WI38 (cell line): ENCODE results near the gene CDKN1A.
"Not testable (repeated sequence)": the region's sequence is repeated elsewhere in the genome, so short reads cannot be mapped to it uniquely, and the experiment has no call there.

Experiments
- H3K4me3 ChIP-seq: 2 replicates; pipeline ENCODE4 v1.5.1; 2011; ENCODE audit warnings: low read depth, mild to moderate bottlenecking, control low read depth, low read length
- TF ChIP-seq, protein P1 (sequence below): IDR thresholded peaks from 2 replicates; pipeline ENCODE4 v1.5.1; 2012; ENCODE audit warnings: low read depth, mild to moderate bottlenecking, control low read depth, low read length

CDKN1A gene

DNA sequence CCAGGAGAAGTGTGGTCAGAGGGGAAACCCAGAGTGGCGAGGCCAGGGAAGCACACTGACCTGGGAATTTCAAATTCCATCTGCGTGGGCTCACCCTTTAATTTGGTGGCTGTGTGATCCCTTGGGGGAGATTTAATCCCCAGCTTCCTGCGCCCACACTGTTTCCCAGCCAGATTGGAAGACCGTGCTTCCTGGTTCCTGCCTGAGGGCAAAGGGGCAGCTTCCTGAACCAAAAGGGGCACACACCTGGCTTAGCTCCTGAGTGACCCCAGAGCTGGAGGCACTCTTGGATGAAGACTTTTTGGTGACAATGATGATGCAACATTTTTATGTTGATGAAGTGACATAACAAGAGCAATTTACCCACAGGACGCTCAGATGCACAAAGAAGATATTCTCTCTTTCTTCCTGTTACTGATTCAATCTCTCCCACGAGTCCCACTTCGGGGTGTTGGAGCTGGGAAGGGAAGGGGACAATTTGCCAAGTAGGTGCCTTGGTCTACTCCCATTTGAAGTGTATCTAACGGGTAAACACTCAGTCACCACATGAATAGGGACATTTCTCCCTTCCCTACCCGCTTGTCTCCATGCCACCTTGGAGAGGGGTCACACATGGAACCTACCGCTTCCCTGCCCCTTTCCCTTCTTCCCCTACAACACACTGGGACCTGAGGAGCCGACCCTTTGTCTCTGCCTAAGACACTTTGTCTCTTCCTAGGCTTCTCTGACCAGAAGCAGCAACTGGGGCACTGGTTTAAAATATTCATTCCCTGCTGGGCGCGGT, 28.6 kb upstream of the CDKN1A start:
- H3K4me3 ChIP-seq, result no peak overlapping the region
- TF ChIP-seq, protein P1, sequence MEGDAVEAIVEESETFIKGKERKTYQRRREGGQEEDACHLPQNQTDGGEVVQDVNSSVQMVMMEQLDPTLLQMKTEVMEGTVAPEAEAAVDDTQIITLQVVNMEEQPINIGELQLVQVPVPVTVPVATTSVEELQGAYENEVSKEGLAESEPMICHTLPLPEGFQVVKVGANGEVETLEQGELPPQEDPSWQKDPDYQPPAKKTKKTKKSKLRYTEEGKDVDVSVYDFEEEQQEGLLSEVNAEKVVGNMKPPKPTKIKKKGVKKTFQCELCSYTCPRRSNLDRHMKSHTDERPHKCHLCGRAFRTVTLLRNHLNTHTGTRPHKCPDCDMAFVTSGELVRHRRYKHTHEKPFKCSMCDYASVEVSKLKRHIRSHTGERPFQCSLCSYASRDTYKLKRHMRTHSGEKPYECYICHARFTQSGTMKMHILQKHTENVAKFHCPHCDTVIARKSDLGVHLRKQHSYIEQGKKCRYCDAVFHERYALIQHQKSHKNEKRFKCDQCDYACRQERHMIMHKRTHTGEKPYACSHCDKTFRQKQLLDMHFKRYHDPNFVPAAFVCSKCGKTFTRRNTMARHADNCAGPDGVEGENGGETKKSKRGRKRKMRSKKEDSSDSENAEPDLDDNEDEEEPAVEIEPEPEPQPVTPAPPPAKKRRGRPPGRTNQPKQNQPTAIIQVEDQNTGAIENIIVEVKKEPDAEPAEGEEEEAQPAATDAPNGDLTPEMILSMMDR, result no peak

DNA sequence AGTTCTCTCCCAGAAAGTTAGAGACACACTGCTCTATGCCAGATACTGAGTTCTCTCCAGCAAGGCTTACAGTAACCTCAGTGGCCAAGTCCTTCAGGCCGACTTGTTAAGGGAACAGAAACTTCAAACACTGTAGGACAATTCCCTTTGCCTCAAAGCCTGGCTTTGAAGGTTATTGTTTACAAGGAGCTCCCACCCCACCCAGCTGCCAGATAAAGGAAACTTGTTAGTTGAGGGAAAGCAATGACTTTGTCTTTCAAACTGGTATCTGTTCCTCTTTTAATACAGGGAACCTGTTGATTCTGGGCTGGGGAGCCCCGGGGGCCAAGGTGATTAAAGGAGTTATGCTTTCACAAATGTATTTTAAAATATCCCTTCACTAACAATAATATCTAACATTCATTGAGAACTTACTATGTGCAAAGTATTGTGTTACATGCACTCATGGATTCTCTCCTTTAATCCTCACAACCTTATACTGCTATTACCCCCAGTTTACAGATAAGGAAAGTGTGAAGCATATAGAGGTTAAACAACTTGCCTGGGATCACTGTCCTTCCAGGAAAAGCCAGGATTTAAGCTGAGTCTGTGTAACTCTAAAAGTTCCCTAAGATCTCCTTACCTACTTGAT, 27.6 kb upstream of the CDKN1A start:
- TF ChIP-seq, protein P1, result no peak

DNA sequence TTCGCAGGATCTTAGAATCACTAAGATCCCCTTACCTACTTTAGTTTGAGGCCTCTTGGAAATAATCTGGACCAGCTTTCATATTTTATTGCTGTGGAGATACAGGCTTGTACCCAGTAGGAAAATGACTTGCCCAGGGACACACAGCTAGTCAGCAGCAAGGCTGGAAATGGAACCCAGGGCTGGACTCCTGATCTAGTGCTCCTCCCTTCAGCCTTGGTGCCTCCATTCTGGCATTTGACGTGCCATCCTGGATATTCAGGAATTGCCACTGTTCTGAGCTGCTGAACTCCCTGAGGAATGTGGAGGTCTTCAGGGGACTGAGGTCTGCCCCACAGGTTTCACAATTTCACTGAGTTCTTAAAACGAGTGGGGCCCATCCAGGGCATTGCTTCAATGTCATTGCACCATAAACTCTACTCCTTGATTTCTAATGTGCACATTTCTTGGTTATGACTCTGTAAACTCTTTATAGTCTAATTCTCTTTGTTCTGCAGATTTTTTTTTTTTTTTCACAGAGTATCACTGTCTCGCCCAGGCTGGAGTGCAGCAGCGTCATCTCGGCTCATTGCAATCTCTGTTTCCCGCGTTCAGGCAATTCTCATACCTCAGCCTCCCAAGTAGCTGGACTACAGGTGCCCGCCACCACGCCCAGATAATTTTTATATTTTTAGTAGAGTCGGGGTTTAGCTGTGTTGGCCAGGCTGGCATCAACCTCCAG, 26.7 kb upstream of the CDKN1A start:
- H3K4me3 ChIP-seq, result no peak overlapping the region
- TF ChIP-seq, protein P1, result no peak

More for the DNA sequence above, 27.6 kb upstream of the CDKN1A start:
- no peak overlapping the region for H3K4me3 ChIP-seq

DNA sequence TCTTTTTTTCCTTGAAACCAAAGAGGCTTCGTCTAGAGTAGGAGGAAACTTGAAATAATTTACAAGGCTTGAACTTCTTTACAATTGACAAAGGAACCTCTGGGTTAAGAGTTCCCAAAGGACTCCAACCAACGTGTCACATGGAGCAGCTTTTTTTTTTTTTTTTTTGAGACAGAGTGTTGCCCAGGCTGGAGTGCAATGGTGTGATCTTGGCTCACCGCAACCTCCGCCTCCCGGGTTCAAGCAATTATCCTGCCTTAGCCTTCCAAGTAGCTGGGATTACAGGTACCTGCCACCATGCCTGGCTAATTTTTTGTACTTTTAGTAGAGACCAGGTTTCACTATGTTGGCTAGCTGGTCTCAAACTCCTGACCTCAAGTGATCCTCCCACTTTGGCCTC, 24.0 kb upstream of the CDKN1A start:
- H3K4me3 ChIP-seq, result not testable (repeated sequence)

DNA sequence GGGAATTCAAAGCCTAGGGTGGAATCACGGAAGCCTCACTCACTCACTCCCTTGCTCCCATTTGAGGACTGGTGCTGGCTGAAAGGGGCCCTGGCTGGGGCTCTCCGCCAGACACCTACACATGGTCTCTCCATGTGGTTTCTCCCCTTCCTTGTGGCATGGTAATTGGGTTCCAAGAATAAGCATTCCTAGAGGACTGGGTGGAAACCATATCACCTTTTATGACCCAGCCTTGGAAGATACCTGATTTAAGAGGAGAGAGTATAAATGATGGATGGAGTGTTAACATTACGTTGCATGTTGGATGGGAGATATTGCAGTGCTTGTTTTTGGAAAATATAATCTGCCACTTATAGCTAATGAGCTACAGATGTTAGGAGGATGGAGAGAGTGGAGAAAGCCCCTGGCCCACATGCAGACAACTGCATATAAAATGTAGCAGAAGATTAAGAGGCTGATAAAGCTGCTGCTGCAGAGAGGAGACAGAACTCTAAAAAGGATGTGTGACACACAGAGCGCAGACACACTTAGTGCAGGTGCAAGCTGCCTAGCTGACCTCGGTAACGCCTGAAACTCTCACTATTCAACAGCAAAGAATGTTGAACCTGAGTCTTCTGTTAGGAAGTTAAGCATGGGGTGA, 23.3 kb upstream of the CDKN1A start:
- no peak overlapping the region for H3K4me3 ChIP-seq
- TF ChIP-seq, protein P1, result no peak

DNA sequence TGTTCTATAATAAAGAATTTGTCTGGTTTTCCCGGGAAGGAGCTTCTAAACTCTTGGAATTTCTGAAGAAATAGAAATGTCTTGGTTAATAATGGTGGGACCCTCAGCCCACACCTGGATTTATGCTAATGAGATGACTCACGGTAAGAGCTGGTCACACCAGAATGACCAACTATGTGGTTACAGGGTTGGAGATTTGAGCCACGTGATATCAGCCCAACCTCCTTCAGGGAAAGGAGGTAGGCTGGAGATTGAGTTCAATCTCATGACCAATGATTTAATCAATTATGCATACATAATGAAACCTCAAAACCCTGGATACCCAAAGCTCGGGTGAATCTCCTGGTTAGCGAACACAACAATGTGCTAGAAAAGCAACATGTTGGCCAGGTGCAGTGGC, 22.1 kb upstream of the CDKN1A start:
- H3K4me3 ChIP-seq, result no peak overlapping the region
- TF ChIP-seq, protein P1, result no peak

DNA sequence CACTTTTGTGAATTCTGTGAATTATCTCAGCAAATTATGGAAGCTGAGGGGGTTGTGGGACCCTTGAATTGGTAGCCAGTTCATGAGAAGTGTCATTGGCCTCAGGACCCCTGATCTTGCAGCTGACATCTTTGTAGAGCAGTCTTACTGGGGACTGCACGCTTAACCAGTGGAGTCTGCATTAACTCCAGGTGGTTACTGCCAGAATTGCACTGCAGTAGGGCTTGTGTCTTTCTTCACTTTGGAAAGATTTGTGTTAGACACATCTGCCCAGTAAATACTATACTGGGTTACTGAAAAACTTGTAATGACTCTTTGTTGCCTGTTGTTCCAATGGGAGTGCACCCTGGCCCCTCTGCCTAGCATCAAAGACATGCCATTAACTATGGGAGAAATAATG, 21.2 kb upstream of the CDKN1A start:
- H3K4me3 ChIP-seq, result no peak overlapping the region

More for the DNA sequence above, 21.2 kb upstream of the CDKN1A start:
- TF ChIP-seq, protein P1, result no peak
